ENCODE data around the gene CD19. TPM values are rescaled to one million over a fixed set of nuclear protein-coding genes. Genes with fewer than 3 reads are reported as not detected.

The CD19 gene
- polyA plus RNA-seq, 3 donors = 0.28 to 0.75 (median 0.65) TPM

GRCh38 chr16:28930652-28931051 is 1.1 kb upstream of the CD19 start:
- intact Hi-C loops (cut with micrococcal nuclease) = no loop called here
- DNase-seq = peak in 2 of 3 donors; percentile 10 to 63
- 0% methylated on average over 1 of the region's 3 CpGs for WGBS (ENCODE audit: insufficient coverage)
- peak overlapping the region in 1 of 2 donors; percentile 27 for H3K4me3 Mint-ChIP-seq
- peak overlapping the region in 6 of 7 donors; percentile 31 to 79 (median 49) for H3K27ac Mint-ChIP-seq
- Histone ChIP-seq H3K9me3 (replicated peaks in 1 of 2; ENCODE audit: control insufficient read depth in 1 of 2, insufficient read depth in 1 of 2, low read length in 2 of 2) (no peaks in the 10 kb centered on the region), H3K27me3 (ENCODE audit: control insufficient read depth in 2 of 2, insufficient read depth in 2 of 2, low read length in 2 of 2) (no peaks in the 10 kb centered on the region), H3K27ac (ENCODE audit: low read depth in 1 of 2, low read length in 2 of 2) (no peak overlapping the region), H3K4me3 (replicated peaks in 1 of 3; ENCODE audit: low read depth in 2 of 3, low read length in 3 of 3) (no peak overlapping the region), H3K4me2 (replicated peaks; ENCODE audit: extremely low read depth, low read length, poor library complexity, severe bottlenecking) (no peak overlapping the region), H3K4me1 (ENCODE audit: control insufficient read depth in 1 of 2, insufficient read depth in 2 of 2, low read length in 2 of 2) (peaks cover 12 to 14% of the 10 kb centered on the region in 2 donors), H2AFZ (ENCODE audit: insufficient read depth, low read depth, low read length, poor library complexity, severe bottlenecking) (peak overlapping the region; percentile 65), H4K20me1 (ENCODE audit: insufficient read depth, low read length) (no peaks in the 10 kb centered on the region), H3K79me2 (ENCODE audit: insufficient read depth, low read length) (no peaks in the 10 kb centered on the region), H3K36me3 (replicated peaks in 1 of 2; ENCODE audit: control insufficient read depth in 1 of 2, insufficient read depth in 2 of 2, low read length in 2 of 2) (no peaks in the 10 kb centered on the region), H3K9ac (ENCODE audit: insufficient read depth, low read length, poor library complexity, severe bottlenecking) (peak overlapping the region; percentile 29)
- H3K9me3 Mint-ChIP-seq = no peaks in the 10 kb centered on the region
- peaks cover 0 to 4% (median 1%) of the 10 kb centered on the region in 3 donors for H3K27me3 Mint-ChIP-seq (ENCODE audit: low read depth in 3 of 3)
- no peaks in the 10 kb centered on the region for H3K36me3 Mint-ChIP-seq
- no peak for TF ChIP-seq CTCF (IDR thresholded peaks at IDR 0.05)
- peaks cover 18% of the 10 kb centered on the region for H3K4me1 Mint-ChIP-seq

DNA sequence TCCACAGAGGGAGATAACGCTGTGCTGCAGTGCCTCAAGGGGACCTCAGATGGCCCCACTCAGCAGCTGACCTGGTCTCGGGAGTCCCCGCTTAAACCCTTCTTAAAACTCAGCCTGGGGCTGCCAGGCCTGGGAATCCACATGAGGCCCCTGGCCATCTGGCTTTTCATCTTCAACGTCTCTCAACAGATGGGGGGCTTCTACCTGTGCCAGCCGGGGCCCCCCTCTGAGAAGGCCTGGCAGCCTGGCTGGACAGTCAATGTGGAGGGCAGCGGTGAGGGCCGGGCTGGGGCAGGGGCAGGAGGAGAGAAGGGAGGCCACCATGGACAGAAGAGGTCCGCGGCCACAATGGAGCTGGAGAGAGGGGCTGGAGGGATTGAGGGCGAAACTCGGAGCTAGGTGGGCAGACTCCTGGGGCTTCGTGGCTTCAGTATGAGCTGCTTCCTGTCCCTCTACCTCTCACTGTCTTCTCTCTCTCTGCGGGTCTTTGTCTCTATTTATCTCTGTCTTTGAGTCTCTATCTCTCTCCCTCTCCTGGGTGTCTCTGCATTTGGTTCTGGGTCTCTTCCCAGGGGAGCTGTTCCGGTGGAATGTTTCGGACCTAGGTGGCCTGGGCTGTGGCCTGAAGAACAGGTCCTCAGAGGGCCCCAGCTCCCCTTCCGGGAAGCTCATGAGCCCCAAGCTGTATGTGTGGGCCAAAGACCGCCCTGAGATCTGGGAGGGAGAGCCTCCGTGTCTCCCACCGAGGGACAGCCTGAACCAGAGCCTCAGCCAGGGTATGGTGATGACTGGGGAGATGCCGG is 769 bp downstream of the CD19 start:
- Histone ChIP-seq H3K27ac (ENCODE audit: low read depth in 1 of 2, low read length in 2 of 2) (no peak overlapping the region), H3K9me3 (replicated peaks in 1 of 2; ENCODE audit: control insufficient read depth in 1 of 2, insufficient read depth in 1 of 2, low read length in 2 of 2) (no peaks in the 10 kb centered on the region), H3K4me2 (replicated peaks; ENCODE audit: extremely low read depth, low read length, poor library complexity, severe bottlenecking) (no peak overlapping the region), H3K79me2 (ENCODE audit: insufficient read depth, low read length) (no peaks in the 10 kb centered on the region), H4K20me1 (ENCODE audit: insufficient read depth, low read length) (no peaks in the 10 kb centered on the region), H3K4me1 (ENCODE audit: control insufficient read depth in 1 of 2, insufficient read depth in 2 of 2, low read length in 2 of 2) (peaks cover 23 to 25% of the 10 kb centered on the region in 2 donors), H3K27me3 (ENCODE audit: control insufficient read depth in 2 of 2, insufficient read depth in 2 of 2, low read length in 2 of 2) (no peaks in the 10 kb centered on the region), H2AFZ (ENCODE audit: insufficient read depth, low read depth, low read length, poor library complexity, severe bottlenecking) (no peak overlapping the region), H3K9ac (ENCODE audit: insufficient read depth, low read length, poor library complexity, severe bottlenecking) (no peak overlapping the region), H3K4me3 (replicated peaks in 1 of 3; ENCODE audit: low read depth in 2 of 3, low read length in 3 of 3) (no peak overlapping the region), H3K36me3 (replicated peaks in 1 of 2; ENCODE audit: control insufficient read depth in 1 of 2, insufficient read depth in 2 of 2, low read length in 2 of 2) (no peaks in the 10 kb centered on the region)
- DNase-seq = no peak
- peaks cover 0 to 2% (median 1%) of the 10 kb centered on the region in 3 donors for H3K27me3 Mint-ChIP-seq (ENCODE audit: low read depth in 3 of 3)
- peak overlapping the region in 2 of 7 donors; percentile 69 to 70 for H3K27ac Mint-ChIP-seq
- 95% methylated on average over 16 of the region's 20 CpGs for WGBS (ENCODE audit: insufficient coverage)
- no peaks in the 10 kb centered on the region for H3K36me3 Mint-ChIP-seq
- peaks cover 26% of the 10 kb centered on the region for H3K4me1 Mint-ChIP-seq
- no peak for TF ChIP-seq CTCF (IDR thresholded peaks at IDR 0.05)
- intact Hi-C loops (cut with micrococcal nuclease) = no loop called here
- peaks cover 0 to 2% (median 0%) of the 10 kb centered on the region in 7 donors for H3K9me3 Mint-ChIP-seq
- peak overlapping the region in 1 of 2 donors; percentile 50 for H3K4me3 Mint-ChIP-seq
